Kidney epithelial cell (primary cell): ENCODE data around the gene MAML2. TPM values are rescaled to one million over a fixed set of nuclear protein-coding genes. Genes with fewer than 3 reads are reported as not detected.

Experiments used
- DNase-seq: peaks from one replicate; pipeline ENCODE4 v3.0.0-alpha.2; 2010; ENCODE audit warnings: low read depth
- H3K27me3 ChIP-seq: 2 replicates; pipeline ENCODE4 v1.6.0; 2011; ENCODE audit warnings: low read length; ENCODE audit not compliant: control insufficient read depth, insufficient read depth
- H3K36me3 ChIP-seq: 2 replicates; pipeline ENCODE4 v1.5.1; 2011; ENCODE audit warnings: low read length; ENCODE audit not compliant: control insufficient read depth, insufficient read depth
- H3K4me3 ChIP-seq: 2 replicates; pipeline ENCODE4 v1.5.1; 2011; ENCODE audit warnings: low read depth, mild to moderate bottlenecking, control low read depth, low read length
- CTCF ChIP-seq: IDR thresholded peaks from 2 replicates; pipeline ENCODE4 v1.5.1; 2011; ENCODE audit warnings: mild to moderate bottlenecking, moderate library complexity, low read length, control low read depth, inconsistent platforms; ENCODE audit not compliant: insufficient read depth, poor library complexity, severe bottlenecking
- total RNA-seq: library from RNA; depleted of rRNA; stranded (reverse); fragments of >200 nt; gene quantifications from 2 replicates; pipeline ENCODE4 v1.2.3, GENCODE V29; 2015

The MAML2 gene
- total RNA-seq, 1 donor from 2014 or later: 12.3 TPM

- Histone ChIP-seq H3K27me3 (no peaks in the 10 kb centered on the region), H3K36me3 (no peaks in the 10 kb centered on the region), H3K4me3 (no peak overlapping the region)
- no peak for TF ChIP-seq CTCF
- DNase-seq: no peak
Measured at GRCh38 chr11:96126917-96127595, 215.9 kb downstream of the MAML2 start.

- no peak overlapping the region for H3K4me3 ChIP-seq
- DNase-seq: no peak
Measured at GRCh38 chr11:96125400-96125799, 217.6 kb downstream of the MAML2 start.

GRCh38 chr11:96124155-96124554 is 218.8 kb downstream of the MAML2 start:
- Histone ChIP-seq H3K27me3 (no peaks in the 10 kb centered on the region), H3K36me3 (no peaks in the 10 kb centered on the region), H3K4me3 (no peak overlapping the region)
- TF ChIP-seq CTCF: no peak
- DNase-seq: no peak

More at GRCh38 chr11:96125400-96125799, 217.6 kb downstream of the MAML2 start:
- no peaks in the 10 kb centered on the region for H3K27me3 ChIP-seq
- TF ChIP-seq CTCF: no peak
- no peaks in the 10 kb centered on the region for H3K36me3 ChIP-seq

GRCh38 chr11:96123301-96123700 is 219.7 kb downstream of the MAML2 start:
- DNase-seq: no peak
- TF ChIP-seq CTCF: no peak
- Histone ChIP-seq H3K36me3 (no peaks in the 10 kb centered on the region), H3K27me3 (no peaks in the 10 kb centered on the region), H3K4me3 (no peak overlapping the region)

GRCh38 chr11:96122601-96123074 is 220.4 kb downstream of the MAML2 start:
- H3K4me3 ChIP-seq: no peak overlapping the region
- H3K27me3 ChIP-seq: no peaks in the 10 kb centered on the region
- no peak for DNase-seq
- H3K36me3 ChIP-seq: no peaks in the 10 kb centered on the region
- no peak for TF ChIP-seq CTCF

- no peaks in the 10 kb centered on the region for H3K36me3 ChIP-seq
- no peak for DNase-seq
- no peaks in the 10 kb centered on the region for H3K27me3 ChIP-seq
- no peak for TF ChIP-seq CTCF
- H3K4me3 ChIP-seq: no peak overlapping the region
Measured at GRCh38 chr11:96119211-96119610, 223.8 kb downstream of the MAML2 start.
